Ureter (tissue), 1 donor: ENCODE data around the gene TCF3. TPM values are rescaled to one million over a fixed set of nuclear protein-coding genes. Genes with fewer than 3 reads are reported as not detected.
"Not testable (repeated sequence)": the region's sequence is repeated elsewhere in the genome, so short reads cannot be mapped to it uniquely, and the experiment has no call there.

ENCODE experiments used
- DNase-seq: peaks from one replicate; pipeline ENCODE4 v3.0.0-alpha.2; 2020; ENCODE audit warnings: low spot score
- total RNA-seq: library from RNA; stranded (reverse); gene quantifications from one replicate; pipeline ENCODE4 v1.2.4, GENCODE V29; 2023
- donor health status: DM: yes; HTN: yes; CAD: no.

TCF3 gene
- total RNA-seq, 1 donor from 2014 or later: 56.2 TPM

- no peak for DNase-seq
Observed at GRCh38 chr19:1672769-1673644, 20.6 kb upstream of the TCF3 start.

- DNase-seq: no peak
Observed at GRCh38 chr19:1672038-1672768, 19.8 kb upstream of the TCF3 start.

- DNase-seq: no peak
Observed at GRCh38 chr19:1671716-1672037, 19.3 kb upstream of the TCF3 start.

GRCh38 chr19:1670747-1671146 is 18.3 kb upstream of the TCF3 start:
- DNase-seq: not testable (repeated sequence)

- DNase-seq: no peak
Observed at GRCh38 chr19:1668486-1669270, 16.3 kb upstream of the TCF3 start.

GRCh38 chr19:1668048-1668485 is 15.7 kb upstream of the TCF3 start:
- DNase-seq: no peak

- DNase-seq: no peak
Observed at GRCh38 chr19:1665565-1666047, 13.2 kb upstream of the TCF3 start.

- no peak for DNase-seq
Observed at GRCh38 chr19:1663852-1664251, 11.4 kb upstream of the TCF3 start.

- DNase-seq: not testable (repeated sequence)
Observed at GRCh38 chr19:1663227-1663626, 10.8 kb upstream of the TCF3 start.

GRCh38 chr19:1661995-1662394 is 9.6 kb upstream of the TCF3 start:
- DNase-seq: no peak

- DNase-seq: no peak
Observed at GRCh38 chr19:1659084-1659427, 6.6 kb upstream of the TCF3 start.

- no peak for DNase-seq
Observed at GRCh38 chr19:1658150-1659083, 6.0 kb upstream of the TCF3 start.

- peak; percentile 82 for DNase-seq
Observed at GRCh38 chr19:1657746-1658145, 5.3 kb upstream of the TCF3 start.

GRCh38 chr19:1656988-1657536 is 4.6 kb upstream of the TCF3 start:
- DNase-seq: no peak

GRCh38 chr19:1655987-1656608 is 3.7 kb upstream of the TCF3 start:
- DNase-seq: no peak

GRCh38 chr19:1655131-1655981 is 2.9 kb upstream of the TCF3 start:
- DNase-seq: no peak

GRCh38 chr19:1654178-1654792 is 1.9 kb upstream of the TCF3 start:
- DNase-seq: no peak

- no peak for DNase-seq
Observed at GRCh38 chr19:1653300-1653628, 849 bp upstream of the TCF3 start.
